GM20000 (cell line): ENCODE results near the gene RNF141.

Experiments
- DNase-seq: peaks from one replicate; pipeline ENCODE4 v3.0.0; 2012; ENCODE audit warnings: low spot score
- TF ChIP-seq, protein P1 (sequence below): IDR thresholded peaks from 2 replicates; pipeline ENCODE4 v1.5.1; 2012; ENCODE audit warnings: mild to moderate bottlenecking, control low read depth; ENCODE audit errors: extremely low read depth, missing control alignments

Gene RNF141

DNA sequence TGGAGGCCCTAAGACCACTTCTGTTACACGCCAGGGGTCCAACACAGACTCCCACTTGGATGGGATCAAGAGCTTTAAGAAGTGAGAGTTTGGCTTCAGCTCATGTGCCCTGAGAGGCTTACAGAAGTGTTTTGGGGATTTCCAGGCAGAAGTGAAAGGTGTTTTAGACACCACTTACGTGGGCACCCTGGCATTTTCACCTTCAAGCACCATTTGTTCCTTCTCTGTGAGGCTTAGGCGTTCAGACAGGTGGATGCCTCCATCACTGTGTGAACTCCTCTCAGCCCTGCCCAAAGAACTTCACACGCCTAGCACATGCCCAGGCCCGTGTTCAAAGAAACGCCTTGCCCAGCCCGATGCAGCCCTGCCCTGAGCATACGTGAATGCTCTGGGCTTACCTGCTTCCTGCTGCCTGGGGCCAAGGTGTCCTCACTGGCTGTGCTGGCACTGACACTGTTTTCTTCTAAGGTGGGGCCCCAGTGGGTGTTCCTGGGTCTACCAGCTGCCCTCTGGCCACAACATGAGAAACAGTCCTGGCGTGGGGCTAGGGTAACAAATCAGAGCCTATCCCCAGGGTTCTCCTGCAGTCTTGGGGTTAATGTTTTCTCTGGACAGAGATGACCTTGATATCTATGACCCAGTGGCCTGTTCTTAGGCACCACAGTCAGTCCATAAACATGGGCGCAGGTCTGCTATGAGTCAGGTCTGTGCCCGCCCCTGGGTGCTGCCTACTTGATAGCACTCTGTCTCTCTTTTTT, 51.9 kb downstream of the RNF141 start:
- peak; percentile 55 for DNase-seq
- TF ChIP-seq, protein P1, sequence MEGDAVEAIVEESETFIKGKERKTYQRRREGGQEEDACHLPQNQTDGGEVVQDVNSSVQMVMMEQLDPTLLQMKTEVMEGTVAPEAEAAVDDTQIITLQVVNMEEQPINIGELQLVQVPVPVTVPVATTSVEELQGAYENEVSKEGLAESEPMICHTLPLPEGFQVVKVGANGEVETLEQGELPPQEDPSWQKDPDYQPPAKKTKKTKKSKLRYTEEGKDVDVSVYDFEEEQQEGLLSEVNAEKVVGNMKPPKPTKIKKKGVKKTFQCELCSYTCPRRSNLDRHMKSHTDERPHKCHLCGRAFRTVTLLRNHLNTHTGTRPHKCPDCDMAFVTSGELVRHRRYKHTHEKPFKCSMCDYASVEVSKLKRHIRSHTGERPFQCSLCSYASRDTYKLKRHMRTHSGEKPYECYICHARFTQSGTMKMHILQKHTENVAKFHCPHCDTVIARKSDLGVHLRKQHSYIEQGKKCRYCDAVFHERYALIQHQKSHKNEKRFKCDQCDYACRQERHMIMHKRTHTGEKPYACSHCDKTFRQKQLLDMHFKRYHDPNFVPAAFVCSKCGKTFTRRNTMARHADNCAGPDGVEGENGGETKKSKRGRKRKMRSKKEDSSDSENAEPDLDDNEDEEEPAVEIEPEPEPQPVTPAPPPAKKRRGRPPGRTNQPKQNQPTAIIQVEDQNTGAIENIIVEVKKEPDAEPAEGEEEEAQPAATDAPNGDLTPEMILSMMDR: no peak

GRCh38 chr11:10488121-10488933, 52.7 kb downstream of the RNF141 start:
- TF ChIP-seq, protein P1: no peak
- DNase-seq: peak; percentile 41

GRCh38 chr11:10487002-10487647, 53.9 kb downstream of the RNF141 start:
- DNase-seq: no peak
- TF ChIP-seq, protein P1: no peak

- no peak for DNase-seq
- TF ChIP-seq, protein P1: no peak
Observed at GRCh38 chr11:10486161-10486840, 54.7 kb downstream of the RNF141 start.

DNA sequence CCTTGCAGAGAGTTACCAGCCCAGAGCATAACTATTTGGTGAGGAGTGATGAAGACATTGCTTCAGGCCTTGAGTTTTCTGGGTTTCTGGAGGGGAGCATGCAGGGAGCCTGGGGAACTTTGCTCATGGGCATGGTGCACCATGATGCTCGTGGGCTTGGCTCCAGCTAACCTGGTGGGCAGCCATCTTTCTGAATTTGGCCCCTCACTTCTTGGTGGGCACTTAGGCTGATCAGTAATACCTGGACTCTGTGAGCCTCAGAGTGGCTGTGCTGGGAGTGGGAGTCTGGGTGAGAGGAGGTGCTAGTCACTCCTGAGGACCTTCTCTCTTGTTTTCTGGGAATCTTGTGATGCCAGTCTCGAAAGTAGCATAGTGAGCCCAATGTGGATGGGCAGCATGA, 55.3 kb downstream of the RNF141 start:
- TF ChIP-seq, protein P1: no peak

DNA sequence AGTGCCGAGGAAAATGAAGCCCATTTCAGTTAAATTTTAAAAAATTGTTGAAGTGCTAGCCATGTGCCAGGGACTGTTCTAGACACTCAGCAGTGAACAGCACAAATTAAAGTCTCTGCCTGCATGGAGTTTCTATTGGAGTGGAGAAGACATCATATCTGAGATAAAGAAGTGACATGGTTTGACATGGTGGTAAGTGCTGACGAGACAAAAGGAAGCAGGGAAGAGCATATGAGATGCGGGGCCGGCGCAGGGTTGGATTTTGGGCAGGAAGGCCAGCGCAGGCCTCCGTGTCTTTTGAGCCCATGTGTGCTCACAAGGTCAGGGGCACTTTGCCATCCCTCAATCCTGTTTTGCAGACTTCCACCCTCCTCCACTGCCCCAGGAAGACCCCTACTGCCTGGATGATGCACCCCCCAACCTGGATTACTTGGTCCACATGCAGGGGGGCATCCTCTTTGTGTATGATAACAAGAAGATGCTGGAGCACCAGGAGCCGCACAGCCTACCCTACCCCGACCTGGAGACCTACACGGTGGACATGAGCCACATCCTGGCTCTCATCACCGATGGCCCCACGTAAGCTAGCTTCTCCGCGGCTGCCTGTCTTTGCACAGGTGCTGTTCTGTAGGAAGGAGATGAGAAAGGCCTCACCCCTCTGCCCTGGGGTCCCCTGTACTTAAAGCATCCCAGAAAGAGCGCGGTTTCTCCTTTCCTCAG, 56.4 kb downstream of the RNF141 start:
- TF ChIP-seq, protein P1: no peak
- no peak for DNase-seq

More for the DNA sequence above, 55.3 kb downstream of the RNF141 start:
- no peak for DNase-seq
